Caco-2 (cell line): ENCODE measurements around the gene RACK1. TPM values are rescaled to one million over a fixed set of nuclear protein-coding genes. Genes with fewer than 3 reads are reported as not detected.

Source experiments
- BruUV-seq: library from RNA; stranded (reverse); fragments of 400-500 nt; replicated peaks from 2 replicates; lab custom pipeline; 2021; lab: Mats Ljungman, UMichigan
- CTCF ChIA-PET: fragments of 300-600 bp; sonication (Branson Sonifier 250); formaldehyde crosslinking; loops from one replicate; lab custom pipeline; 2022; ENCODE audit warnings: antibody characterized with exemption; lab: Charles Lee
- POLR2A ChIA-PET: fragments of 300-600 bp; sonication (Branson Sonifier 250); formaldehyde crosslinking; loops from one replicate; lab custom pipeline; 2022; ENCODE audit warnings: antibody characterized with exemption; lab: Charles Lee
- DNase-seq, 2 experiments: peaks; one replicate each; pipeline versions ENCODE4 v3.0.0 to v3.0.0-alpha.2; 2020 to 2022
- H3K27me3 ChIP-seq: replicated peaks from 2 replicates; pipeline ENCODE4 v1.6.0; 2011; ENCODE audit warnings: low read length; ENCODE audit not compliant: control insufficient read depth, insufficient read depth
- H3K36me3 ChIP-seq: 2 replicates; pipeline ENCODE4 v1.5.1; 2011; ENCODE audit warnings: low read length; ENCODE audit not compliant: control insufficient read depth, insufficient read depth
- H3K4me1 ChIP-seq: fragments of 250-450 bp; sonication (Bioruptor Pico); 2 replicates; pipeline ENCODE4 v1.5.1; 2020; ENCODE audit warnings: mild to moderate bottlenecking
- H3K4me3 ChIP-seq: 2 replicates; pipeline ENCODE4 v1.5.1; 2011; ENCODE audit warnings: low read depth, mild to moderate bottlenecking, control low read depth, low read length
- H3K9me3 ChIP-seq: fragments of 250-450 bp; sonication (Bioruptor Pico); 2 replicates; pipeline ENCODE4 v1.5.1; 2020; ENCODE audit warnings: mild to moderate bottlenecking, moderate library complexity
- H3K27ac Mint-ChIP-seq: one replicate; pipeline ENCODE4 v1.8.0; 2022; ENCODE audit warnings: mixed read lengths; ENCODE audit not compliant: unreplicated experiment
- H3K27me3 Mint-ChIP-seq: one replicate; pipeline ENCODE4 v1.8.0; 2022; ENCODE audit warnings: mixed read lengths; ENCODE audit not compliant: insufficient read depth, unreplicated experiment
- H3K36me3 Mint-ChIP-seq: one replicate; pipeline ENCODE4 v1.8.0; 2022; ENCODE audit warnings: mild to moderate bottlenecking, mixed read lengths; ENCODE audit not compliant: insufficient read depth, unreplicated experiment
- H3K4me1 Mint-ChIP-seq: one replicate; pipeline ENCODE4 v1.8.0; 2022; ENCODE audit warnings: low read depth, mixed read lengths; ENCODE audit not compliant: unreplicated experiment
- H3K4me3 Mint-ChIP-seq: one replicate; pipeline ENCODE4 v1.8.0; 2022; ENCODE audit warnings: mild to moderate bottlenecking, moderate library complexity, mixed read lengths; ENCODE audit not compliant: unreplicated experiment
- H3K9me3 Mint-ChIP-seq: one replicate; pipeline ENCODE4 v1.8.0; 2022; ENCODE audit warnings: mixed read lengths; ENCODE audit not compliant: unreplicated experiment
- CTCF ChIP-seq, 2 experiments: fragments of 200-600 bp in 1 of 2; IDR thresholded peaks; 1 replicate in 1 of 2; 2 replicates in 1 of 2; pipeline versions ENCODE4 v1.5.1 to v1.8.0; 2011 to 2022; ENCODE audit warnings: antibody characterized with exemption in 1 of 2, control low read depth in 1 of 2, inconsistent platforms in 1 of 2, low read depth in 1 of 2, low read length in 1 of 2, mild to moderate bottlenecking in 1 of 2, moderate library complexity in 1 of 2; ENCODE audit not compliant: insufficient read depth in 1 of 2, severe bottlenecking in 1 of 2, unreplicated experiment in 1 of 2
- intact Hi-C: fragments of 100-400 bp; cut with micrococcal nuclease; formaldehyde crosslinking; loops from one replicate; pipeline ENCODE4 v1.10.0; 2022; ENCODE audit not compliant: unreplicated experiment
- total RNA-seq: library from RNA; stranded (reverse); gene quantifications from 2 replicates; pipeline ENCODE4 v1.2.3, GENCODE V29; 2022

Gene RACK1
- total RNA-seq, 1 experiment from 2014 or later: 2,098 TPM

GRCh38 chr5:181258576-181258975 is 14.9 kb upstream of the RACK1 start:
- intact Hi-C loops: no loop called here
- Mint-ChIP-seq H3K27me3 (no peaks in the 10 kb centered on the region), H3K27ac (no peak overlapping the region), H3K4me3 (peak overlapping the region; percentile 80), H3K9me3 (no peaks in the 10 kb centered on the region), H3K36me3 (peaks cover 55% of the 10 kb centered on the region), H3K4me1 (peaks cover 10% of the 10 kb centered on the region)
- Histone ChIP-seq H3K36me3 (no peaks in the 10 kb centered on the region; the same call in 1 of the 2 replicates), H3K9me3 (no peaks in the 10 kb centered on the region), H3K27me3 (no peaks in the 10 kb centered on the region), H3K4me3 (no peak overlapping the region; the same call in 1 of the 2 replicates), H3K4me1 (peaks cover 11% of the 10 kb centered on the region; the same call in 1 of the 2 replicates)
- no peak for TF ChIP-seq CTCF (IDR thresholded peaks at IDR 0.05; ENCODE audit: insufficient read depth in 1 of 2, low read depth in 1 of 2, low read length in 1 of 2, severe bottlenecking in 1 of 2, unreplicated experiment in 1 of 2)
- CTCF ChIA-PET: no interaction called here
- POLR2A ChIA-PET: interaction anchor here (1.5 kb wide), 1 partner anchor 12 kb away, joined by 7 read pairs; no protein-coding TSS in a partner anchor
- DNase-seq: no peak
- no TSS peak for BruUV-seq

- intact Hi-C loops: no loop called here
- CTCF ChIA-PET: no interaction called here
- no peak overlapping the region for H3K27ac Mint-ChIP-seq
Observed at GRCh38 chr5:181255836-181256578, 12.3 kb upstream of the RACK1 start.

GRCh38 chr5:181255276-181255675 is 11.6 kb upstream of the RACK1 start:
- Mint-ChIP-seq H3K4me1 (peaks cover 10% of the 10 kb centered on the region), H3K36me3 (peaks cover 71% of the 10 kb centered on the region)

More at GRCh38 chr5:181255836-181256578, 12.3 kb upstream of the RACK1 start:
- Histone ChIP-seq H3K4me1 (peaks cover 11% of the 10 kb centered on the region; the same call in 1 of the 2 replicates), H3K36me3 (peaks cover 1% of the 10 kb centered on the region), H3K9me3 (no peaks in the 10 kb centered on the region), H3K4me3 (no peak overlapping the region), H3K27me3 (no peaks in the 10 kb centered on the region)
- no TSS peak for BruUV-seq
- Mint-ChIP-seq H3K4me3 (no peak overlapping the region), H3K4me1 (peaks cover 10% of the 10 kb centered on the region), H3K36me3 (peaks cover 71% of the 10 kb centered on the region), H3K27me3 (no peaks in the 10 kb centered on the region), H3K9me3 (no peaks in the 10 kb centered on the region)
- TF ChIP-seq CTCF (IDR thresholded peaks at IDR 0.05; ENCODE audit: insufficient read depth in 1 of 2, low read depth in 1 of 2, low read length in 1 of 2, severe bottlenecking in 1 of 2, unreplicated experiment in 1 of 2): no peak
- no peak for DNase-seq
- POLR2A ChIA-PET: interaction anchor here (0.8 kb wide), 1 partner anchor 12 kb away, joined by 3 read pairs; the partner anchor contains the start of gene RACK1

More at GRCh38 chr5:181255276-181255675, 11.6 kb upstream of the RACK1 start:
- CTCF ChIA-PET: no interaction called here
- TF ChIP-seq CTCF (IDR thresholded peaks at IDR 0.05; ENCODE audit: insufficient read depth in 1 of 2, low read depth in 1 of 2, low read length in 1 of 2, severe bottlenecking in 1 of 2, unreplicated experiment in 1 of 2): no peak
- Histone ChIP-seq H3K36me3 (peaks cover 1% of the 10 kb centered on the region), H3K9me3 (no peaks in the 10 kb centered on the region), H3K4me3 (no peak overlapping the region), H3K27me3 (no peaks in the 10 kb centered on the region), H3K4me1 (peaks cover 11% of the 10 kb centered on the region; the same call in 1 of the 2 replicates)
- intact Hi-C loops: no loop called here
- Mint-ChIP-seq H3K27me3 (no peaks in the 10 kb centered on the region), H3K9me3 (no peaks in the 10 kb centered on the region), H3K27ac (no peak overlapping the region), H3K4me3 (no peak overlapping the region)
- no TSS peak for BruUV-seq
- no peak for DNase-seq
- POLR2A ChIA-PET: interaction anchor here (0.7 to 0.8 kb wide), 2 partner anchors 11 to 48 kb away, joined by 3 read pairs; partner anchors contain the start of gene RACK1
